Activated effector memory CD4-positive, alpha-beta T cell treated with anti-CD3 and anti-CD28 coated beads, Interleukin-2, amount 50 U/mL, for 16 hours (primary cell): Measurements from ENCODE around the gene CENPP.

Source experiments
- DNase-seq: peaks from one replicate; pipeline ENCODE4 v3.0.0-alpha.2; 2020

Gene CENPP

GRCh38 chr9:92603100-92603499 is 277.3 kb downstream of the CENPP start:
- DNase-seq = no peak

GRCh38 chr9:92603990-92604389 is 278.2 kb downstream of the CENPP start:
- no peak for DNase-seq

- DNase-seq = no peak
Observed at GRCh38 chr9:92605224-92605623, 279.5 kb downstream of the CENPP start.

- DNase-seq = no peak
Observed at GRCh38 chr9:92607088-92607487, 281.3 kb downstream of the CENPP start.

GRCh38 chr9:92607773-92608172 is 282.0 kb downstream of the CENPP start:
- DNase-seq = no peak

- DNase-seq = no peak
Observed at GRCh38 chr9:92608241-92608908, 282.6 kb downstream of the CENPP start.

GRCh38 chr9:92608909-92609445 is 283.2 kb downstream of the CENPP start:
- DNase-seq = no peak

GRCh38 chr9:92610470-92611420 is 285.0 kb downstream of the CENPP start:
- DNase-seq = no peak

GRCh38 chr9:92611621-92612285 is 286.0 kb downstream of the CENPP start:
- no peak for DNase-seq

GRCh38 chr9:92612292-92612691 is 286.5 kb downstream of the CENPP start:
- DNase-seq = no peak

- no peak for DNase-seq
Observed at GRCh38 chr9:92612816-92613215, 287.1 kb downstream of the CENPP start.

GRCh38 chr9:92613268-92614122 is 287.7 kb downstream of the CENPP start:
- no peak for DNase-seq

GRCh38 chr9:92614123-92614510 is 288.4 kb downstream of the CENPP start:
- DNase-seq = no peak

- DNase-seq = no peak
Observed at GRCh38 chr9:92614763-92615461, 289.2 kb downstream of the CENPP start.

GRCh38 chr9:92615790-92616189 is 290.0 kb downstream of the CENPP start:
- no peak for DNase-seq

- DNase-seq = no peak
Observed at GRCh38 chr9:92616199-92616641, 290.5 kb downstream of the CENPP start.

GRCh38 chr9:92616655-92617111 is 290.9 kb downstream of the CENPP start:
- DNase-seq = no peak

- DNase-seq = no peak
Observed at GRCh38 chr9:92617195-92617813, 291.6 kb downstream of the CENPP start.

GRCh38 chr9:92617951-92618510 is 292.3 kb downstream of the CENPP start:
- no peak for DNase-seq

- no peak for DNase-seq
Observed at GRCh38 chr9:92618633-92619225, 293.0 kb downstream of the CENPP start.
